Activated CD4-positive, alpha-beta T cell treated with anti-CD3 and anti-CD28 coated beads, Interleukin-2, amount 10 ng/mL, durations not matched to agents 7 days and 5 days (primary cell): ENCODE results near the gene NCAPD2. TPM values are rescaled to one million over a fixed set of nuclear protein-coding genes. Genes with fewer than 3 reads are reported as not detected.
A peak's percentile ranks its signal among the peaks of the same experiment; 100 is the strongest.

Experiments
- CTCF ChIA-PET: fragments of 350-600 bp; sonication (Branson Sonifier 250); formaldehyde crosslinking; loops from one replicate; lab custom pipeline; 2021; ENCODE audit warnings: antibody characterized with exemption; lab: Charles Lee
- POLR2A ChIA-PET: fragments of 350-600 bp; sonication (Branson Sonifier 250); formaldehyde crosslinking; loops from one replicate; lab custom pipeline; 2021; ENCODE audit warnings: antibody characterized with exemption; lab: Charles Lee
- DNase-seq: peaks from one replicate; pipeline ENCODE4 v3.0.0-alpha.2; 2020
- H3K27ac Mint-ChIP-seq: one replicate; pipeline ENCODE4 v1.8.0; 2021; ENCODE audit warnings: mild to moderate bottlenecking, moderate library complexity, mixed read lengths
- H3K27me3 Mint-ChIP-seq: one replicate; pipeline ENCODE4 v1.8.0; 2021; ENCODE audit warnings: mixed read lengths
- H3K36me3 Mint-ChIP-seq: one replicate; pipeline ENCODE4 v1.8.0; 2021; ENCODE audit warnings: low read depth, mixed read lengths
- H3K4me1 Mint-ChIP-seq: one replicate; pipeline ENCODE4 v1.8.0; 2021; ENCODE audit warnings: mixed read lengths
- H3K4me3 Mint-ChIP-seq: one replicate; pipeline ENCODE4 v1.8.0; 2021; ENCODE audit warnings: mild to moderate bottlenecking, moderate library complexity, mixed read lengths
- H3K9me3 Mint-ChIP-seq: one replicate; pipeline ENCODE4 v1.8.0; 2021; ENCODE audit warnings: mixed read lengths
- total RNA-seq, 2 experiments: library from RNA; stranded (reverse); gene quantifications; one replicate each; pipeline ENCODE4 v1.2.3, GENCODE V29; 2021

Gene NCAPD2
- total RNA-seq, result 100 to 1,000 TPM; 191 to 202 TPM

- no peaks in the 10 kb centered on the region for H3K9me3 Mint-ChIP-seq
- H3K36me3 Mint-ChIP-seq, result peaks cover 48% of the 10 kb centered on the region
- ChIA-PET CTCF (interaction anchor here (0.7 to 1.7 kb wide), 7 partner anchors 8 to 70 kb away, joined by 3 to 5 read pairs (median 3); no protein-coding TSS in a partner anchor), POLR2A (interaction anchor here (0.7 to 1.8 kb wide), 4 partner anchors 23 to 68 kb away, joined by 3 to 12 read pairs (median 6); partner anchors contain the start of genes GAPDH and VAMP1)
- H3K4me1 Mint-ChIP-seq, result peaks cover 38% of the 10 kb centered on the region
- H3K27me3 Mint-ChIP-seq, result no peaks in the 10 kb centered on the region
- H3K27ac Mint-ChIP-seq, result peak within 1 kb of the TSS; percentile 97
- DNase-seq, result peak; percentile 98
- H3K4me3 Mint-ChIP-seq, result peak within 1 kb of the TSS; percentile 89
Measured at GRCh38 chr12:6493497-6494257, at the start of gene NCAPD2. TSS of gene NCAPD2 (plus strand) at chr12:6494102. CDS start at chr12:6495099, 997 bp downstream.

GRCh38 chr12:6444704-6445688 is 48.9 kb upstream of the NCAPD2 start, which contains the start of gene CD27:
TSS of gene CD27 (plus strand) at chr12:6444955. CDS start at chr12:6445096, 141 bp downstream.
- ChIA-PET POLR2A (no interaction called here), CTCF (interaction anchor here (1.0 to 6.5 kb wide), 6 partner anchors 11 to 55 kb away, joined by 3 to 37 read pairs (median 15); no protein-coding TSS in a partner anchor)
- peak within 1 kb of the TSS; percentile 90 for H3K4me3 Mint-ChIP-seq
- H3K36me3 Mint-ChIP-seq, result peaks cover 32% of the 10 kb centered on the region
- H3K4me1 Mint-ChIP-seq, result peaks cover 54% of the 10 kb centered on the region
- peak within 1 kb of the TSS; percentile 89 for H3K27ac Mint-ChIP-seq
- no peaks in the 10 kb centered on the region for H3K9me3 Mint-ChIP-seq
- no peaks in the 10 kb centered on the region for H3K27me3 Mint-ChIP-seq
- peak; percentile 55 for DNase-seq

- DNase-seq, result no peak
- H3K4me1 Mint-ChIP-seq, result peaks cover 73% of the 10 kb centered on the region
- H3K9me3 Mint-ChIP-seq, result no peaks in the 10 kb centered on the region
- H3K27me3 Mint-ChIP-seq, result no peaks in the 10 kb centered on the region
- ChIA-PET CTCF (interaction anchor here (1.1 to 3.3 kb wide), 8 partner anchors 10 to 115 kb away, joined by 4 to 27 read pairs (median 8); no protein-coding TSS in a partner anchor), POLR2A (interaction anchor here (1.6 kb wide), 1 partner anchor 21 kb away, joined by 8 read pairs; the partner anchor contains the start of gene VAMP1)
- H3K27ac Mint-ChIP-seq, result peak overlapping the region; percentile 98
- peak overlapping the region; percentile 100 for H3K4me3 Mint-ChIP-seq
- peaks cover 72% of the 10 kb centered on the region for H3K36me3 Mint-ChIP-seq
Measured at GRCh38 chr12:6450091-6450868, 43.6 kb upstream of the NCAPD2 start.

- Mint-ChIP-seq H3K4me3 (peak overlapping the region; percentile 100), H3K9me3 (no peaks in the 10 kb centered on the region), H3K27ac (peak overlapping the region; percentile 98), H3K4me1 (peaks cover 73% of the 10 kb centered on the region), H3K36me3 (peaks cover 69% of the 10 kb centered on the region), H3K27me3 (no peaks in the 10 kb centered on the region)
- ChIA-PET CTCF (interaction anchor here (1.0 to 3.3 kb wide), 10 partner anchors 9 to 441 kb away, joined by 3 to 27 read pairs (median 5); no protein-coding TSS in a partner anchor), POLR2A (interaction anchor here (0.8 to 2.5 kb wide), 3 partner anchors 10 to 20 kb away, joined by 3 to 25 read pairs (median 8); partner anchors contain the start of gene VAMP1)
- no peak for DNase-seq
Measured at GRCh38 chr12:6450869-6451347, 43.0 kb upstream of the NCAPD2 start.

GRCh38 chr12:6451348-6452244 is 42.3 kb upstream of the NCAPD2 start, which contains the start of gene TAPBPL:
TSS of gene TAPBPL (plus strand) at chr12:6452042. CDS start at chr12:6452249, 207 bp downstream.
- ChIA-PET POLR2A (interaction anchor here (0.8 to 2.5 kb wide), 3 partner anchors 9 to 19 kb away, joined by 3 to 25 read pairs (median 8); partner anchors contain the start of gene VAMP1), CTCF (interaction anchor here (0.6 to 3.3 kb wide), 17 partner anchors 9 to 440 kb away, joined by 3 to 27 read pairs (median 4); no protein-coding TSS in a partner anchor)
- DNase-seq, result peak; percentile 88
- Mint-ChIP-seq H3K27ac (peak within 1 kb of the TSS; percentile 98), H3K4me3 (peak within 1 kb of the TSS; percentile 100), H3K27me3 (no peaks in the 10 kb centered on the region), H3K9me3 (no peaks in the 10 kb centered on the region), H3K4me1 (peaks cover 71% of the 10 kb centered on the region), H3K36me3 (peaks cover 68% of the 10 kb centered on the region)

- CTCF ChIA-PET, result interaction anchor here (0.6 to 3.3 kb wide), 10 partner anchors 8 to 118 kb away, joined by 3 to 27 read pairs (median 6); no protein-coding TSS in a partner anchor
- Mint-ChIP-seq H3K27me3 (no peaks in the 10 kb centered on the region), H3K9me3 (no peaks in the 10 kb centered on the region), H3K4me3 (peak overlapping the region; percentile 100), H3K27ac (peak overlapping the region; percentile 98), H3K4me1 (peaks cover 69% of the 10 kb centered on the region), H3K36me3 (peaks cover 69% of the 10 kb centered on the region)
- POLR2A ChIA-PET, result interaction anchor here (0.8 to 2.5 kb wide), 2 partner anchors 9 to 82 kb away, joined by 5 to 25 read pairs; partner anchors contain the start of gene GAPDH
- no peak for DNase-seq
Measured at GRCh38 chr12:6452245-6452943, 41.5 kb upstream of the NCAPD2 start.

GRCh38 chr12:6452944-6453630 is 40.8 kb upstream of the NCAPD2 start:
- ChIA-PET CTCF (interaction anchor here (0.6 to 3.3 kb wide), 8 partner anchors 7 to 59 kb away, joined by 3 to 27 read pairs (median 8); no protein-coding TSS in a partner anchor), POLR2A (interaction anchor here (0.8 to 2.5 kb wide), 2 partner anchors 8 to 81 kb away, joined by 5 to 25 read pairs; partner anchors contain the start of gene GAPDH)
- DNase-seq, result peak; percentile 37
- peak overlapping the region; percentile 100 for H3K4me3 Mint-ChIP-seq
- no peaks in the 10 kb centered on the region for H3K9me3 Mint-ChIP-seq
- no peaks in the 10 kb centered on the region for H3K27me3 Mint-ChIP-seq
- peak overlapping the region; percentile 98 for H3K27ac Mint-ChIP-seq
- H3K36me3 Mint-ChIP-seq, result peaks cover 70% of the 10 kb centered on the region
- H3K4me1 Mint-ChIP-seq, result peaks cover 66% of the 10 kb centered on the region

GRCh38 chr12:6457220-6457945 is 36.5 kb upstream of the NCAPD2 start:
- POLR2A ChIA-PET, result no interaction called here
- CTCF ChIA-PET, result interaction anchor here (0.9 to 2.6 kb wide), 9 partner anchors 8 to 133 kb away, joined by 3 to 6 read pairs (median 4); partner anchors contain the start of genes CD27 and VAMP1
- DNase-seq, result no peak
- Mint-ChIP-seq H3K4me3 (no peak overlapping the region), H3K9me3 (no peaks in the 10 kb centered on the region), H3K36me3 (peaks cover 85% of the 10 kb centered on the region), H3K4me1 (peaks cover 80% of the 10 kb centered on the region), H3K27ac (peak overlapping the region; percentile 31), H3K27me3 (no peaks in the 10 kb centered on the region)
